GM12865 (cell line): ENCODE results near the gene HOXC10.

Experiments used
- DNase-seq: peaks from one replicate; pipeline ENCODE4 v3.0.0; 2010; ENCODE audit warnings: low read depth
- H3K4me3 ChIP-seq: 2 replicates; pipeline ENCODE4 v1.5.1; 2011; ENCODE audit warnings: mild to moderate bottlenecking, low read depth, low read length, control low read depth
- CTCF ChIP-seq: IDR thresholded peaks from 2 replicates; pipeline ENCODE4 v1.5.1; 2011; ENCODE audit warnings: low read length, control low read depth, low read depth, inconsistent platforms; ENCODE audit not compliant: insufficient read depth; ENCODE audit errors: missing control alignments

HOXC10 gene

DNA sequence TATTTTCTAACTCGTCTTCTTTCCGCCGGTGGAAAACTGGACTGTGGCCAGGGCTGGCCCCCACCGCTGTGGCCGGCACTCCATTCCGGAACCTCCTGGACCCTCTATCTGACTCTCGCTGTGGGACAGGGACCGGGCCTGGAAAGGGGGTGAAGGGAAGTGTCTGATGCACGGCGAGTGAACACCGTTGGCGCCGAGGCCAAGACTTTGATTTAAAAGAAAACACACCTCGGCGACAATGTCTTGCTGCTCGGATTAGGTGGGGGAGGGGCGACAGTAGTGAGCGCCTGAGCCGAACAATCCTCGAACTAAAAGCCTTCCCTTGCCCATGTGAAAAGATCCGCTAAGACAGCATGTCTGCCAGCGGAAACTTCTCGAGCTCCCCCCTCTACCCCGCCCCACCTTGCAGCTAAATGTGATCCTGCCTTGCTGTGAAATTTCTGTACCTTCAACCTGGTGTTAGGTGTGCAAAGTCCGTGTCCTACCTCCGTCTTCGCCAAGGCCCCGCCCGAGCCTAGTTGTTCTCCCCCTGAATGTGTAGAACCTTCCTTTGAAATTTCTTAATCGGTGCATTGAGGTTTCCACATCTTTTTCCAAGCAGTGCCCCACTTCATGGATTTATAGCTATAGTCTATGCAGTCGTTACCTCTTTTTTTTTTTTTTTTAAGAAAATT is 9.3 kb upstream of the HOXC10 start:
- no peak for DNase-seq
- H3K4me3 ChIP-seq: peak overlapping the region; percentile 1; the same call in 1 of the 2 replicates
- no peak for TF ChIP-seq CTCF

DNA sequence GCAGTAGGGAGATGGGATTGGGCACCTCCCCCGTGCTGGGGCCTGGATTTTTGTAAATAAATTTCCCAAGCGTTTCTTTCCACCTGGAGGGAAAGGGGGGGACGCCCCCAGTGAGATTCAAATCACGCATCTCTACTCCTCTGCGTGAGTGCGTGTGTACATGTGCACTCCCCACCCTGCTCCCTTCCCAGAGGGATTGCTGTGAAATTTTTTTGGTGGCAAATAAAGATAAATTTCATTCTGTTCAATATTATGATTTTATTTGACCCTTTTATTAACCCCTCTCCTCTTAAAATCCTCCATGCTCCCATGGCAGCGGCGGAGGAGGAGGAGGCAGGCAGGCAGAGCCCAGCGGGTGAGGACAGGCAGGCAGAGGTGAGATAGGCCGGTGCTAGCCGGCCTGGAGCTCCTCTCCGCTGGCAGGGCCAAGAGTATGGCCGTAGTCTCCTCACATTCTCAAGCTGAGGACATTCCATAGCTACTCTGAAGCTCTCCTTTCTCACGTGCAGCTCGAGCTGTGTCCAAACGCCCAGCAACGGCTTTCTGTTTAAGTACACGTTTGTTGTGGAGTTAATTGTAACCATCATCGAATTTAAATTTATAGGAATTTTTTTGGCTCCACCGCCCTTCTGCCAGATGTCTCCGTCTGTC is 8.6 kb upstream of the HOXC10 start:
- DNase-seq: no peak
- no peak for TF ChIP-seq CTCF
- no peak overlapping the region for H3K4me3 ChIP-seq

- no peak overlapping the region for H3K4me3 ChIP-seq
- DNase-seq: no peak
- TF ChIP-seq CTCF: no peak
These were observed 7.9 kb upstream of the HOXC10 start for GRCh38 chr12:53976823-53977595.

DNA sequence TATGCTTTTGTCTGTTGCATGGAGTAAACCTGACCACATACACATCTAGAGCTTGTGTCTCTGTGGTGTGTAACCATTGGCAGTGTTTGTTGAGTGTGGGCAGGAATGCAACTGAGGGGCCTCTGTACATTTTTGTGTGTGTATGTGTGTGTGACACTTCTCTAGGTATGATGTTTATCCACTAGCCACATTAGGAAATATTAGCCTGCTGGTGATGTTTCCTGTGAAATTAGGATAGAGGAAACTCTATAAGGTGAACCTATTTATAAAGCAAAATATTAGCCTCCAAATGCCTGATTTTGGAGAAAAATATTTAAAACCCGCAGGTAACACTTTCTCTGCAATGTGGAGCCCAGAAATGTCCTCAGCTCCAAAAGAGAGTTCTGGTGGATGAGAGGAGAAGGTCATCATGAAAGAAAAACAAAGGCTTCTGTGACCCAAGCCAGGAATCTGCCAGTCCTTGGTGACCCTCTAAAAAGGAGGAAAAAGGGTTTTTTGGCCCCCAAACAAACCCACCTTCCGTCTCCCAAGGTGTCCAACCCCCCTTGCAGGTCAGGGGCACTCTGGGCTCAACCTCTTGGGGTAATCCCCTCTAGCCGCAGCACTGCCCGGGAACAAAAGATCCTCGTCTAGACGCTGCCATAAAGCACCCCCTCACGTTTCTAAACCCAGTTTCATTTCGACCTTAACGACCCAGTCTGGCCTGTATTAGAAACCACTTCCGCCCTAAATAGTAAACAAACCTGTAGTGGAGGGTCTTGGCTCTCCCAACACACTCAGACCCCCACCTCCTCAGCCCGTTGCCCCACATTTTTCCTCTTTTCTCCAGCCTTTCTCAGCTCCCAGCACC is 7.1 kb upstream of the HOXC10 start:
- TF ChIP-seq CTCF: no peak
- peak; percentile 33 for DNase-seq
- no peak overlapping the region for H3K4me3 ChIP-seq

GRCh38 chr12:53978477-53979356 is 6.2 kb upstream of the HOXC10 start:
- H3K4me3 ChIP-seq: no peak overlapping the region
- DNase-seq: no peak
- no peak for TF ChIP-seq CTCF
